Measurements from ENCODE around the gene PLPP7.

Gene PLPP7

GRCh38 chr9:131276891-131277286 lies 12.6 kb upstream of the PLPP7 start:
- H3K79me2 ChIP-seq (ENCODE audit: control insufficient read depth, insufficient read depth, low read length, unreplicated experiment), result no peaks in the 10 kb centered on the region
- no peak overlapping the region for H3K27ac ChIP-seq (ENCODE audit: low read depth, low read length)
- H2AFZ ChIP-seq (ENCODE audit: low read length, unreplicated experiment), result no peak overlapping the region
- no peaks in the 10 kb centered on the region for H3K4me1 ChIP-seq (ENCODE audit: control insufficient read depth, insufficient read depth, low read length, unreplicated experiment)
- no peaks in the 10 kb centered on the region for H3K36me3 ChIP-seq (ENCODE audit: insufficient read depth, low read length)
- peaks cover 40% of the 10 kb centered on the region for H3K27me3 ChIP-seq (ENCODE audit: insufficient read depth, low read length)
- H3K4me3 ChIP-seq (ENCODE audit: low read depth, low read length), result peak overlapping the region; percentile 77

GRCh38 chr9:131277287-131277909 lies 12.1 kb upstream of the PLPP7 start:
- Histone ChIP-seq H3K4me3 (ENCODE audit: low read depth, low read length) (peak overlapping the region; percentile 77), H3K36me3 (ENCODE audit: insufficient read depth, low read length) (no peaks in the 10 kb centered on the region), H2AFZ (ENCODE audit: low read length, unreplicated experiment) (peak overlapping the region; percentile 62), H3K4me1 (ENCODE audit: control insufficient read depth, insufficient read depth, low read length, unreplicated experiment) (no peaks in the 10 kb centered on the region), H3K27me3 (ENCODE audit: insufficient read depth, low read length) (peaks cover 45% of the 10 kb centered on the region), H3K27ac (ENCODE audit: low read depth, low read length) (no peak overlapping the region), H3K79me2 (ENCODE audit: control insufficient read depth, insufficient read depth, low read length, unreplicated experiment) (no peaks in the 10 kb centered on the region)

- Histone ChIP-seq H3K79me2 (ENCODE audit: control insufficient read depth, insufficient read depth, low read length, unreplicated experiment) (no peaks in the 10 kb centered on the region), H3K4me3 (ENCODE audit: low read depth, low read length) (peak overlapping the region; percentile 77), H3K36me3 (ENCODE audit: insufficient read depth, low read length) (no peaks in the 10 kb centered on the region), H2AFZ (ENCODE audit: low read length, unreplicated experiment) (peak overlapping the region; percentile 62), H3K27ac (ENCODE audit: low read depth, low read length) (no peak overlapping the region), H3K27me3 (ENCODE audit: insufficient read depth, low read length) (peaks cover 52% of the 10 kb centered on the region), H3K4me1 (ENCODE audit: control insufficient read depth, insufficient read depth, low read length, unreplicated experiment) (no peaks in the 10 kb centered on the region)
Measured at GRCh38 chr9:131277910-131278701, 11.4 kb upstream of the PLPP7 start.

- Histone ChIP-seq H3K27me3 (ENCODE audit: insufficient read depth, low read length) (peaks cover 56% of the 10 kb centered on the region), H3K36me3 (ENCODE audit: insufficient read depth, low read length) (no peaks in the 10 kb centered on the region), H3K27ac (ENCODE audit: low read depth, low read length) (no peak overlapping the region), H3K4me1 (ENCODE audit: control insufficient read depth, insufficient read depth, low read length, unreplicated experiment) (no peaks in the 10 kb centered on the region), H3K79me2 (ENCODE audit: control insufficient read depth, insufficient read depth, low read length, unreplicated experiment) (no peaks in the 10 kb centered on the region), H3K4me3 (ENCODE audit: low read depth, low read length) (no peak overlapping the region), H2AFZ (ENCODE audit: low read length, unreplicated experiment) (no peak overlapping the region)
Measured at GRCh38 chr9:131278702-131279111, 10.8 kb upstream of the PLPP7 start.

DNA sequence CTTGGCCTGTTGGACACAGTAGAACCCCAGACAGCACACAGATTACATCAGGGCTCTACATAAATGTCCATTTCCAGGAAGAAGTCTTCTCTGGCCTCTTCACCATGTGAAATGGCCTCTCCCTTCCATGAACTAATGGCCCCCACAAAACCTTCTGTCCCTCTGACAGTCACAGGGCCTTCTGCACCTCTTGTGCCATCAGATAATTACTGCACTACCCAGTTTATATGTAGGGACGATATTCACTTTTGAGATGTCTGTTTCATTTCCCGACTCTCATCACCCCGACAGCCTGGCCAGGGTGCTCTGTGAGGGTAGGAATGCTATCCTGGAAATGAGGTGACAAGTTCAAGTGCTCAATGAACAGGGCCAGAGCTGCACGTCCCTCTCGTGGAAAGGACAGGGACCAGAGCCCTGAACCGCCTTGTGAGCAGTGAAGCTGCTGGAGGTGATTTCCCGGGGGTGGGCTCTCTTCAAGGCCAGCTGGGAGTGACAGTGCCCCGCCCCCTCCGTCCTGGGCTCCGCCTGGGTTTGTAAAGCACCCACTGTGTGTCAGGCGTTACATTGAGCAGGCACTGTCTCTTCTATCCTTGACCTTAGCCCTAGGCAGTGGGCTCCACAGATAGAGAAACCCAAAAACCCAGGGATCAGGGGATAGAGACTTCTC lies 10.2 kb upstream of the PLPP7 start:
- Histone ChIP-seq H3K4me3 (ENCODE audit: low read depth, low read length) (no peak overlapping the region), H3K36me3 (ENCODE audit: insufficient read depth, low read length) (no peaks in the 10 kb centered on the region), H3K27me3 (ENCODE audit: insufficient read depth, low read length) (peaks cover 56% of the 10 kb centered on the region), H3K79me2 (ENCODE audit: control insufficient read depth, insufficient read depth, low read length, unreplicated experiment) (no peaks in the 10 kb centered on the region), H3K27ac (ENCODE audit: low read depth, low read length) (no peak overlapping the region), H2AFZ (ENCODE audit: low read length, unreplicated experiment) (no peak overlapping the region), H3K4me1 (ENCODE audit: control insufficient read depth, insufficient read depth, low read length, unreplicated experiment) (no peaks in the 10 kb centered on the region)

GRCh38 chr9:131279863-131280570 lies 9.5 kb upstream of the PLPP7 start:
- Histone ChIP-seq H3K4me1 (ENCODE audit: control insufficient read depth, insufficient read depth, low read length, unreplicated experiment) (no peaks in the 10 kb centered on the region), H3K79me2 (ENCODE audit: control insufficient read depth, insufficient read depth, low read length, unreplicated experiment) (no peaks in the 10 kb centered on the region), H3K36me3 (ENCODE audit: insufficient read depth, low read length) (no peaks in the 10 kb centered on the region), H3K4me3 (ENCODE audit: low read depth, low read length) (no peak overlapping the region), H3K27me3 (ENCODE audit: insufficient read depth, low read length) (peaks cover 56% of the 10 kb centered on the region), H2AFZ (ENCODE audit: low read length, unreplicated experiment) (no peak overlapping the region), H3K27ac (ENCODE audit: low read depth, low read length) (no peak overlapping the region)

DNA sequence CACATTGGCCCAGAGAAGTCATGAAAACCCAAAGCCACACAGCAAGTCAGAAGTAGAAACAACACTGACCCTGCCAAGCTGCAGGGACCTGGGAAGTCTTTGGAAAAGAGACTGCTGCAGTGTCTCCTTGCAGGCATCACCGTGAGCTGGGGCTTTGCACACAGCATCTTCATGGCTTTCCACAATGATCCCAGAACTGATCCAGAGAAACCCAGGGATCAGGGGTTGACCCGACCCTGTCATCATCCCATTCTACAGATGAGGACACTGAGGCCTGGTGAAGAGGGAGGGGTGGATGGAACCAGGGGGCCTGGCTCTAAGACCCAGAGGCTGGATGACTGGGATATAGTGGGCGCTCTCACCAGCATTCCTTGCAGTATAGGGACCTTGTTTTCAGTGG lies 8.9 kb upstream of the PLPP7 start:
- no peak overlapping the region for H3K4me3 ChIP-seq (ENCODE audit: low read depth, low read length)
- no peaks in the 10 kb centered on the region for H3K36me3 ChIP-seq (ENCODE audit: insufficient read depth, low read length)
- H2AFZ ChIP-seq (ENCODE audit: low read length, unreplicated experiment), result no peak overlapping the region
- no peaks in the 10 kb centered on the region for H3K79me2 ChIP-seq (ENCODE audit: control insufficient read depth, insufficient read depth, low read length, unreplicated experiment)
- no peaks in the 10 kb centered on the region for H3K4me1 ChIP-seq (ENCODE audit: control insufficient read depth, insufficient read depth, low read length, unreplicated experiment)
- H3K27ac ChIP-seq (ENCODE audit: low read depth, low read length), result no peak overlapping the region
- H3K27me3 ChIP-seq (ENCODE audit: insufficient read depth, low read length), result peaks cover 52% of the 10 kb centered on the region

GRCh38 chr9:131281119-131281965 lies 8.2 kb upstream of the PLPP7 start:
- H3K36me3 ChIP-seq (ENCODE audit: insufficient read depth, low read length), result no peaks in the 10 kb centered on the region
- H3K4me3 ChIP-seq (ENCODE audit: low read depth, low read length), result no peak overlapping the region
- H3K27ac ChIP-seq (ENCODE audit: low read depth, low read length), result no peak overlapping the region
- H3K27me3 ChIP-seq (ENCODE audit: insufficient read depth, low read length), result peaks cover 45% of the 10 kb centered on the region
- no peaks in the 10 kb centered on the region for H3K79me2 ChIP-seq (ENCODE audit: control insufficient read depth, insufficient read depth, low read length, unreplicated experiment)
- no peak overlapping the region for H2AFZ ChIP-seq (ENCODE audit: low read length, unreplicated experiment)
- H3K4me1 ChIP-seq (ENCODE audit: control insufficient read depth, insufficient read depth, low read length, unreplicated experiment), result no peaks in the 10 kb centered on the region

- Histone ChIP-seq H3K27me3 (ENCODE audit: insufficient read depth, low read length) (peaks cover 38% of the 10 kb centered on the region), H3K79me2 (ENCODE audit: control insufficient read depth, insufficient read depth, low read length, unreplicated experiment) (no peaks in the 10 kb centered on the region), H3K4me3 (ENCODE audit: low read depth, low read length) (no peak overlapping the region), H3K27ac (ENCODE audit: low read depth, low read length) (no peak overlapping the region), H3K4me1 (ENCODE audit: control insufficient read depth, insufficient read depth, low read length, unreplicated experiment) (no peaks in the 10 kb centered on the region), H2AFZ (ENCODE audit: low read length, unreplicated experiment) (no peak overlapping the region), H3K36me3 (ENCODE audit: insufficient read depth, low read length) (no peaks in the 10 kb centered on the region)
Measured at GRCh38 chr9:131282175-131282574, 7.3 kb upstream of the PLPP7 start.
